HCT116 (cell line): ENCODE measurements around the gene UQCRHL. TPM values are rescaled to one million over a fixed set of nuclear protein-coding genes. Genes with fewer than 3 reads are reported as not detected.

Experiments
- ATAC-seq: fragments of 200-7000 bp; cut with Tn5 transposase; 2 replicates; pipeline ENCODE4 v1.9.1; 2020; ENCODE audit warnings: mild to moderate bottlenecking, moderate library complexity
- BruUV-seq: library from RNA; stranded (reverse); fragments of 400-500 nt; replicated peaks from 2 replicates; lab custom pipeline; 2021; lab: Mats Ljungman, UMichigan
- CTCF ChIA-PET: fragments of 300-600 bp; sonication (Branson Sonifier 250); formaldehyde crosslinking; loops from one replicate; lab custom pipeline; 2021; ENCODE audit warnings: antibody characterized with exemption; lab: Charles Lee
- POLR2A ChIA-PET: fragments of 300-600, 350-600 bp; sonication (Branson Sonifier 250); formaldehyde crosslinking; loops from one replicate; lab custom pipeline; 2021; ENCODE audit warnings: antibody characterized with exemption; lab: Charles Lee
- RAD21 ChIA-PET, 2 experiments: fragments of 300-600 bp; sonication (Branson Sonifier 250); formaldehyde crosslinking; loops; one replicate each; lab custom pipeline; 2023; ENCODE audit warnings: low total read pairs in 2 of 2; ENCODE audit not compliant: uncharacterized antibody in 2 of 2, unreplicated experiment in 2 of 2, low non-redundant PET in 1 of 2; lab: Charles Lee
- DNase-seq: peaks from one replicate; pipeline ENCODE4 v3.0.0-alpha.2; 2010; ENCODE audit warnings: low read depth, low spot score
- H2AFZ ChIP-seq: fragments of 200-600 bp; shearing (Covaris generic), sonication (generic); 2 replicates; pipeline ENCODE4 v1.6.1; 2017; ENCODE audit warnings: low read depth, mixed run types, mixed read lengths, antibody characterized with exemption, low read length; ENCODE audit not compliant: poor library complexity, severe bottlenecking
- H3K27ac ChIP-seq: 2 replicates; pipeline ENCODE4 v1.5.1; 2012; ENCODE audit warnings: low read depth, low read length
- H3K27me3 ChIP-seq: fragments of 200-600 bp; sonication (generic); 2 replicates; pipeline ENCODE4 v1.6.1; 2016; ENCODE audit warnings: mixed run types, low read length, mixed read lengths; ENCODE audit not compliant: insufficient read depth
- H3K36me3 ChIP-seq, 2 experiments: fragments of 200-500 bp in 1 of 2; fragments of 200-600 bp in 1 of 2; sonication (Bioruptor generic) in 1 of 2; sonication (generic) in 1 of 2; 2 replicates each; pipeline versions ENCODE4 v1.5.1 to v1.6.1; 2014 to 2016; ENCODE audit warnings: low read length in 2 of 2, inconsistent platforms in 1 of 2, mixed read lengths in 1 of 2, mixed run types in 1 of 2; ENCODE audit not compliant: insufficient read depth in 2 of 2, control insufficient read depth in 1 of 2
- H3K4me1 ChIP-seq, 2 experiments: fragments of 200-600 bp in 1 of 2; sonication (generic) in 1 of 2; 2 replicates each; pipeline versions ENCODE4 v1.5.1 to v1.6.1; 2012 to 2017; ENCODE audit warnings: low read length in 2 of 2, inconsistent platforms in 1 of 2, mild to moderate bottlenecking in 1 of 2, mixed read lengths in 1 of 2, mixed run types in 1 of 2, moderate library complexity in 1 of 2; ENCODE audit not compliant: insufficient read depth in 2 of 2, control insufficient read depth in 1 of 2
- H3K4me2 ChIP-seq: fragments of 200-600 bp; sonication (generic); 2 replicates; pipeline ENCODE4 v1.6.1; 2017; ENCODE audit warnings: mixed run types, low read length, mixed read lengths
- H3K4me3 ChIP-seq, 2 experiments: fragments of 200-600 bp in 1 of 2; sonication (generic) in 1 of 2; replicated peaks in 1 of 2; 2 replicates each; pipeline ENCODE4 v1.5.1; 2011 to 2016; ENCODE audit warnings: low read length in 2 of 2, control low read depth in 1 of 2, low read depth in 1 of 2, mild to moderate bottlenecking in 1 of 2, mixed read lengths in 1 of 2, mixed run types in 1 of 2
- H3K79me2 ChIP-seq: fragments of 200-600 bp; sonication (generic); 2 replicates; pipeline ENCODE4 v1.6.1; 2017; ENCODE audit warnings: mild to moderate bottlenecking, mixed run types, low read length, moderate library complexity, mixed read lengths; ENCODE audit not compliant: insufficient read depth
- H3K9ac ChIP-seq: fragments of 200-600 bp; sonication (generic); 2 replicates; pipeline ENCODE4 v1.6.1; 2016; ENCODE audit warnings: low read length, mixed read lengths
- H3K9me2 ChIP-seq: fragments of 200-600 bp; sonication (generic), shearing (Covaris generic); 2 replicates; pipeline ENCODE4 v1.6.1; 2017; ENCODE audit warnings: mixed run types, mild to moderate bottlenecking, moderate library complexity; ENCODE audit not compliant: insufficient read depth
- H3K9me3 ChIP-seq, 2 experiments: fragments of 200-500 bp in 1 of 2; fragments of 200-600 bp in 1 of 2; sonication (Bioruptor generic) in 1 of 2; sonication (generic) in 1 of 2; 2 replicates each; pipeline ENCODE4 v1.6.1; 2014 to 2017; ENCODE audit warnings: low read length in 2 of 2, mixed read lengths in 2 of 2, inconsistent platforms in 1 of 2, low read depth in 1 of 2, mild to moderate bottlenecking in 1 of 2, mixed run types in 1 of 2, moderate library complexity in 1 of 2; ENCODE audit not compliant: control insufficient read depth in 1 of 2, insufficient read depth in 1 of 2
- H4K20me1 ChIP-seq: fragments of 200-600 bp; sonication (generic), shearing (Covaris generic); 2 replicates; pipeline ENCODE4 v1.6.1; 2017; ENCODE audit warnings: mixed run types, mild to moderate bottlenecking, moderate library complexity; ENCODE audit not compliant: insufficient read depth
- CBX3 ChIP-seq: IDR thresholded peaks from 2 replicates; pipeline ENCODE4 v1.6.1; 2012; ENCODE audit warnings: low read depth
- CEBPB ChIP-seq: IDR thresholded peaks from 2 replicates; pipeline ENCODE4 v1.6.1; 2012; ENCODE audit warnings: low read depth
- EGR1 ChIP-seq: IDR thresholded peaks from 2 replicates; pipeline ENCODE4 v1.6.1; 2012; ENCODE audit warnings: low read depth
- EZH2 ChIP-seq: fragments of 200-600 bp; sonication (generic); IDR thresholded peaks from 2 replicates; pipeline ENCODE4 v1.6.1; 2017; ENCODE audit warnings: antibody characterized with exemption, mixed run types
- EZH2phosphoT487 ChIP-seq: fragments of 200-600 bp; IDR thresholded peaks from 2 replicates; pipeline ENCODE4 v1.6.1; 2018; ENCODE audit warnings: antibody characterized with exemption, borderline replicate concordance
- REST ChIP-seq: IDR thresholded peaks from 2 replicates; pipeline ENCODE4 v1.6.1; 2012; ENCODE audit warnings: low read depth
- SP1 ChIP-seq: IDR thresholded peaks from 2 replicates; pipeline ENCODE4 v1.6.1; 2012; ENCODE audit warnings: low read depth
- SRF ChIP-seq: IDR thresholded peaks from 2 replicates; pipeline ENCODE4 v1.6.1; 2012; ENCODE audit warnings: low read depth
- TCF7L2 ChIP-seq: IDR thresholded peaks from 2 replicates; pipeline ENCODE4 v1.7.0; 2011; ENCODE audit warnings: borderline replicate concordance, inconsistent platforms; ENCODE audit not compliant: insufficient read depth, insufficient read length; ENCODE audit errors: extremely low read depth
- ZBTB33 ChIP-seq: IDR thresholded peaks from 2 replicates; pipeline ENCODE4 v1.6.1; 2011; ENCODE audit warnings: mild to moderate bottlenecking, low read length, moderate library complexity; ENCODE audit not compliant: insufficient replicate concordance; ENCODE audit errors: extremely low read depth
- ZFX ChIP-seq: fragments of 450-650 bp; IDR thresholded peaks from 2 replicates; pipeline ENCODE4 v1.6.1; 2017
- ZNF274 ChIP-seq: fragments of 200-500 bp; sonication (Bioruptor generic); IDR thresholded peaks from 2 replicates; pipeline ENCODE4 v1.6.1; 2014; ENCODE audit warnings: mild to moderate bottlenecking, low read depth, low read length, inconsistent platforms
- intact Hi-C: fragments of 100-400 bp; cut with micrococcal nuclease; formaldehyde crosslinking; loops from 2 replicates; pipeline ENCODE4 v1.10.0; 2022
- total RNA-seq: library from RNA; stranded (reverse); gene quantifications from one replicate; pipeline ENCODE4 v1.2.1, GENCODE V29; 2021; ENCODE audit not compliant: unreplicated experiment

UQCRHL gene
- total RNA-seq, 1 experiment from 2014 or later, result 2.5 TPM

- CTCF ChIA-PET, result no interaction called here
Observed at GRCh38 chr1:15775706-15776105, 31.7 kb downstream of the UQCRHL start.

More at GRCh38 chr1:15775706-15776105, 31.7 kb downstream of the UQCRHL start:
- ChIA-PET POLR2A (interaction anchor here (0.7 to 1.2 kb wide), 3 partner anchors 10 to 109 kb away, joined by 3 to 4 read pairs (median 3); no protein-coding TSS in a partner anchor), RAD21 (interaction anchor here in 1 of 2 experiments (0.7 kb wide), 1 partner anchor 11 kb away, joined by 3 read pairs; no protein-coding TSS in a partner anchor)
- Histone ChIP-seq H3K36me3 (no peaks in the 10 kb centered on the region), H3K4me2 (no peak overlapping the region), H3K9me3 (no peaks in the 10 kb centered on the region), H3K79me2 (no peaks in the 10 kb centered on the region), H3K27me3 (no peaks in the 10 kb centered on the region), H3K4me3 (no peak overlapping the region), H3K27ac (no peak overlapping the region), H4K20me1 (no peaks in the 10 kb centered on the region), H3K4me1 (peaks cover 4 to 13% of the 10 kb centered on the region in 2 experiments; a peak in 3 of 4 replicates), H3K9me2 (no peaks in the 10 kb centered on the region), H2AFZ (no peak overlapping the region), H3K9ac (no peak overlapping the region)
- no TSS peak for BruUV-seq
- DNase-seq (no peak), ATAC-seq (no peak)
- TF ChIP-seq EGR1, result no peak
- TF ChIP-seq ZNF274, result no peak
- no peak for TF ChIP-seq SP1
- no peak for TF ChIP-seq TCF7L2
- TF ChIP-seq CBX3, result no peak
- TF ChIP-seq EZH2phosphoT487, result no peak
- TF ChIP-seq SRF, result no peak
- TF ChIP-seq ZBTB33, result no peak
- TF ChIP-seq ZFX, result no peak
- TF ChIP-seq EZH2, result no peak
- no peak for TF ChIP-seq CEBPB
- TF ChIP-seq REST, result no peak
- intact Hi-C loops, result no loop called here
